Activated T-cell treated with anti-CD3 and anti-CD28 coated beads, Interleukin-2, amount 50 U/mL, for 72 hours (primary cell): ENCODE results near the gene SARDH. TPM values are rescaled to one million over a fixed set of nuclear protein-coding genes. Genes with fewer than 3 reads are reported as not detected.

Source experiments
- ATAC-seq, 2 donors: fragments of 150-1000 bp; cut with Tn5 transposase; replicated peaks in 1 of 2; 2 replicates each; pipeline ENCODE4 v1.10.0; 2021; ENCODE audit warnings: moderate library complexity in 2 of 2, mild to moderate bottlenecking in 1 of 2
- DNase-seq, 2 donors: peaks; one replicate each; pipeline ENCODE4 v3.0.0; 2021 to 2022; ENCODE audit warnings: mixed read lengths in 1 of 2
- H3K27ac Mint-ChIP-seq: one replicate; pipeline ENCODE4 v1.8.0; 2022; ENCODE audit warnings: mild to moderate bottlenecking, moderate library complexity, mixed read lengths
- H3K27me3 Mint-ChIP-seq: one replicate; pipeline ENCODE4 v1.8.0; 2022; ENCODE audit warnings: low read depth, mixed read lengths
- H3K36me3 Mint-ChIP-seq, 2 donors: one replicate each; pipeline ENCODE4 v1.8.0; 2022; ENCODE audit warnings: mixed read lengths in 2 of 2, mild to moderate bottlenecking in 1 of 2; ENCODE audit not compliant: insufficient read depth in 2 of 2
- H3K4me1 Mint-ChIP-seq: one replicate; pipeline ENCODE4 v1.8.0; 2022; ENCODE audit warnings: low read depth, mixed read lengths
- H3K4me3 Mint-ChIP-seq, 2 donors: one replicate each; pipeline ENCODE4 v1.8.0; 2022; ENCODE audit warnings: mild to moderate bottlenecking in 2 of 2, mixed read lengths in 2 of 2, moderate library complexity in 2 of 2
- H3K9me3 Mint-ChIP-seq, 2 donors: one replicate each; pipeline ENCODE4 v1.8.0; 2022; ENCODE audit warnings: mixed read lengths in 2 of 2
- total RNA-seq, 2 donors: library from RNA; stranded (reverse); gene quantifications; one replicate each; pipeline ENCODE4 v1.2.3, GENCODE V29; 2022

Gene SARDH
- total RNA-seq, 2 donors from 2014 or later: 1.6 to 4.7 TPM

DNA sequence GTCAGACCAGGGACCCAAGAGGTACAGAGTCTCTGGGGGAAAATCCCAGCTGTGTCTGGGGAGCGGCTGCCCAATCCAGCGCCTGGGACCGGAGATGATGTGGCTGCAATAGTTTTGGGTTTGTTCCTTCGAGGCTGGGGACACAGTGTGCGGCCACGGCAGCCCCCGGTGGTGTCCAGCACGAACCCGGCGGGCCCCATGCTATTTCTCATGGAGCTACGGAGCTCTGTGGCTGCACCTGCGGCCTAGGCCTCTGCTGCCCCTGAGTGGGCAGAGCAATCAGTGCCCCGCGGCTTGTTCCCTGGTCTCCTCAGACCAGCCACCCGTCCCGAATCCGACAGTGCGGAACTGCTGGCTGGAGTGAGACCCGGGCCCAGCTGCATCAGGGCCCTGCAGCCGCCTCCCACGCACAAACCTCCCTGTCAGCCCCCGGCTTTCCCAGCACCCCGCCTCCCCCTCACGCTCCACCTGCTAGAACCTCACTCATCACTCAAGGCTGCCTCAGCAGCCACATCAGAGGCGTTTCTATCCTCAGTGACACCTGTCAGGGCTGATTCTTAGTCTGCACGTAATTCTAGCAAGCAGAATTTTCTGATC is 29.0 kb downstream of the SARDH start:
- Mint-ChIP-seq H3K4me1 (peaks cover 28% of the 10 kb centered on the region), H3K9me3 (no peaks in the 10 kb centered on the region), H3K27ac (no peak overlapping the region), H3K4me3 (peak overlapping the region in 1 of 2 donors; percentile 11), H3K36me3 (no peaks in the 10 kb centered on the region), H3K27me3 (no peaks in the 10 kb centered on the region)
- peak; percentile 33 to 58 for DNase-seq
- ATAC-seq: peak; percentile 70 to 84

DNA sequence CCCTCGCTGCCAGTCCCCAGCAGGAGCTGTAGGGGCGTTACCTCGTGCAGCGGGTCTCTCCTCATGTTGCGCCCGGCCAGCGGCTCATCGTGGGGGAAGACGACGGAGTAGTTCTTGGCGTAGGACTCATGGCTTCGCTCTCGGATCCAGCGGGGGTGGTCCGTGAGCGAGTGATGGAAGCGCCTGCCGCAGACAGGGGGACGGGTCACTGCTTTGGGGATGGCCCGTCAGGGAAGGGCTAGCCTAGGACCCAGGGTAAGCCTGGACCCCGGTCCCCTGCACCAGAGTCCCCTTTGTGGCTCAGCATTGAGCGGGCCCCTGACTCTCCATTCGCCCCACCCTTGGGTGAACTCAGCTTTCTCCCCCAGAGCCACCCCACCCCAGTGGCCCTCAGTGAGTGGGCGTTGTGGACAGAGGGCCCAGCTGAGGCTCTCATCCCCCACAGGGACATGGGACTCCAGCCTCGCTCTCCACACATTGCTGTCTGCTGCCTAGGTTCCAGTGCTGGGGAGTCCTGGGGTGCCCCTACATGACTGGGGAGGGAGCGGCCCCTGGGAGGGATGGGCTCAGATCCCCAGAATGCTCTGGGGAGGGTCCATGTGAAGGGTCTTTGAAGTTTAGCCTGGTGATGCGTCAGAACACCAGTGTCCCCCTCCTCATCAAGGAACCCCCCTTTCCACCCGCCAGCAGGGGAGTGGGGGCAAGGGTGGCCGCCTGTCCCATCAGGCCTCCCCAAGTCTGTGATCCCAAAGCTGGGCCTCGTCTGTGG is 29.7 kb downstream of the SARDH start:
- H3K27ac Mint-ChIP-seq: no peak overlapping the region
- H3K4me1 Mint-ChIP-seq: peaks cover 28% of the 10 kb centered on the region
- ATAC-seq (no peak), DNase-seq (no peak)
- no peak overlapping the region for H3K4me3 Mint-ChIP-seq
- no peaks in the 10 kb centered on the region for H3K9me3 Mint-ChIP-seq
- no peaks in the 10 kb centered on the region for H3K36me3 Mint-ChIP-seq
- no peaks in the 10 kb centered on the region for H3K27me3 Mint-ChIP-seq

DNA sequence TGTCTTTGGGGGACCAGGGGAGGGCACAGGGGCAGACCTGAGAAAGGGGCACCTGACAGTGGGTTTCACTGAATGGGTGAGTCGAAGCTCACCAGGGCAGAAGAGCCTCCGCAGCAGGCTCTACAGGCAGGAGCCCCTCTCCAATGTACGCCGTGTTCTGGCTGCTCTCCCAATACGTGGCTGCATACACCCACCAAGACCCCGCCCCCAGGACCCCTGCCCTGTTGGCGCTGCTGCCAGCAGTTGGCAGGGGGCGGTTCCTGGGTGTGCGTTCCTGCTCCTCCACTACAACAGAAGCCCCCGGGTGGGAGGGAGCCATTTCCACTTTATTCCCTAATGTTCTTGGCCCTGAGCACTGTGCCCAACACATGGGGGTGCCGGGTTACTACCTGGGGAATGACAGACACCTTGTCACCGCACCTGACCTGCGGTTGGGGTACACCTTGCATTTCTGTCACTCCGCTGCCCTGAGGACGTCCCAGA is 30.3 kb downstream of the SARDH start:
- Mint-ChIP-seq H3K9me3 (no peaks in the 10 kb centered on the region), H3K36me3 (no peaks in the 10 kb centered on the region), H3K27me3 (no peaks in the 10 kb centered on the region), H3K4me1 (peaks cover 28% of the 10 kb centered on the region), H3K4me3 (no peak overlapping the region), H3K27ac (no peak overlapping the region)
- no peak for ATAC-seq
- no peak for DNase-seq

DNA sequence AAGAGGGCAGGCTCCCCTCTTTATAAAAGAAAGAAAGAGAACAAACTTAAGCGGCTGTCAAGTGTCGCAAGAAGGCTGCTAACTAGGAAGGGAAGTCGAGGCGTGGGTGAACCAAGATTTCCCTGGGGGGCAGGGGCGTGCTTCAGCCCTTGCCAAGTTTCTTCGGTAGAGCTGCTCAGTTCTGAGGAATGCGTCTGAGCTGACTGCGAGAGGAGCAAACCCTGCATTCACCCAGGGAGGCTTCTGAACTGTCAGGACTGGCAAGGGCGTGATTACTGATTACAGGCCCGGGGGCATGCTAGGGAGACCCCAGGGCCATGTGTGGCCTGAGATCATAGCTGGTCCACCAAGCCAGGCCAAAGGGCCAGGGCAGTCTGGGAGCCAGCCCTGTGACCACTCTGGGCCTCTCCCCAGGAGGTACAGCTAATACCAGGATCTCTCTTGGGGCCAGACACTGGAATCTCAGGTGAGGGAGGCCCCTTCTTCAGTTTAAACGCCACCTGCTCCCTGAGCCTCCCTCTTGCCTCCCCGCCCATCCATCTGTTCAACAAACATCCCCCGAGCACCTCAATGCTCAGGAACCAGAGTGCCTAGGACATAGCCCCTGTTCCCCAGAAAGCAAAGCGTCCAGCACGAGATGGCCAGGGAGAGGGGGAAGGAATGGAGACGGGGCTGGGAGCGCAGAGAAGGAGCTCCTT is 30.9 kb downstream of the SARDH start:
- H3K9me3 Mint-ChIP-seq: no peaks in the 10 kb centered on the region
- peaks cover 33% of the 10 kb centered on the region for H3K4me1 Mint-ChIP-seq
- no peaks in the 10 kb centered on the region for H3K27me3 Mint-ChIP-seq
- ATAC-seq: no peak
- no peak for DNase-seq
- no peaks in the 10 kb centered on the region for H3K36me3 Mint-ChIP-seq
- no peak overlapping the region for H3K27ac Mint-ChIP-seq
- H3K4me3 Mint-ChIP-seq: no peak overlapping the region

DNA sequence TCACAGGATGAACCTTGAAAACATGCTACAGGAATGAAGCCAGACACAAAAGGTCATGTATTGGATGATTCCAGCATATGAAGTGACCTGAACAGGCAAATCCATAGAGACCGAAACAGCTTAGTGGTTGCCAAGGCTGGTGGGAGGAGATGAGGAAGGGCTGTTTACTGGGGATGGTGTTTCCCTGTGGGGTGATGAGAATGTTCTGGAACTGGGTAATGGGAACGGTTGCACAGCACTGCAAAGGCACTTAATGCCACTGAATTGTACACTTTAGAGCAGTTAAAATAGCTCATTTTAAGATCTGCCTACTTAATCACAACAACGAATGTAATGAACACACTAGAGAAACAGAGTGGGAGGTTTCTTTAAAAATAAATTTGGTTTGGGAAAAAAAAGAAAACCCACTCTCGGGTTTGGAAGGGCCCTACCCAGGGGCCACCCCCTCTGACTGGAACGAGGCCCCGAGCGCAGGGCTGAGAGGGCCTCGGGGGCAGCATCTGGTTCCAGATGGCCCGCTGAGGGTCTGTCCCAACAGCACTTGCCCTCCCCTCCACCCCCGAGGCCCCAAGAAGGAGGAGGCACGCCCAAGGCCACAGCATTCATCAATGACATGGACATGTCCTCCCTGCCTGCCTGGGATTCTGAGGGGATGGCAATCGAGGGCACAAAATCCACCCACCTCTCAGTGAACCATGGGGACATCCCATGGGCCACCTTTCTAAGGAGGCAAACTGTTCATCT is 31.7 kb downstream of the SARDH start:
- ATAC-seq: no peak
- no peak overlapping the region for H3K27ac Mint-ChIP-seq
- no peak for DNase-seq
- no peaks in the 10 kb centered on the region for H3K27me3 Mint-ChIP-seq
- no peaks in the 10 kb centered on the region for H3K9me3 Mint-ChIP-seq
- no peak overlapping the region for H3K4me3 Mint-ChIP-seq
- H3K36me3 Mint-ChIP-seq: no peaks in the 10 kb centered on the region
- peaks cover 39% of the 10 kb centered on the region for H3K4me1 Mint-ChIP-seq

DNA sequence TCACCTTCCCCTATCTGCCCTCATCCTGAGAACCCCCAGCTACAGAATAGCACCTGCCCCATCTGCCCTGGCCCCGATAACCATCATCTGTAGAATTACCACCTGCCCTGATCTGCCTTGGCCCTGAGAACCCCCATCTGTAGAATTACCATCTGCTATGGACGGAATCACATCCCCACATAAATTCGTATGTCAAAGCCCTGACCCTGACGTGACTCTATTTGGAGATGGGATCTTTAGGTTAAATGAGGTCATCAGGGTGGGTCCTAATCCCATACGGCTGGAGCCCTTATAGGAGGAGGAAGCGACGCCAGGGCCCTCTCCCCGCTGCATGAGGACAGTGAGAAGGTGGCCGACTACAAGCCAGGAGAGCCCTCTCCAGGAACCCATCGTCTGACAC is 32.6 kb downstream of the SARDH start:
- H3K4me3 Mint-ChIP-seq: no peak overlapping the region
- H3K27ac Mint-ChIP-seq: no peak overlapping the region
- no peaks in the 10 kb centered on the region for H3K9me3 Mint-ChIP-seq
- DNase-seq (no peak), ATAC-seq (no peak)
- H3K36me3 Mint-ChIP-seq: no peaks in the 10 kb centered on the region
- H3K27me3 Mint-ChIP-seq: no peaks in the 10 kb centered on the region
- peaks cover 48% of the 10 kb centered on the region for H3K4me1 Mint-ChIP-seq

DNA sequence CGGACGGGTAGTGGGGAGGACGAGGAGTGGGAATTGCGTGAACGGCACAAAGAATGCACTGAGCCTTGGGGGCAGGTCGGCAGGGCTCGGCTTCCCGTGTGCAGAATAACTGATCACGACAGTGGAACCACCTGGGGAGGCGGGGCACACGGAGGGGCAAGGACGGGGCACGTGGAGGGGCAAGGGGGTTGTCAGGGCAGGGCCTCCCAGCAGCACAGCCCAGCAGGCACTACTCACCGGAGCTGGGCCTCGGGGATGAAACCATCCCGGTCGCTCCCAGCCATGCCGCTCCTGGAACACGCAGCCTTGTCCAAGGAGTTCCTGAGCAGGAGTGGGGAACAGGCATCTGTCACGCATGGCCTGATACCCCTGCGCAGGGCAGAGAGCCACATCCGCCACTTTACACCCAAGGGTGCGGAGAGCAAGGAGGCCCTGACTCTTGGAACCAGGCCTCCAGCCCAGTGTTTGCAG is 33.4 kb downstream of the SARDH start:
- no peak overlapping the region for H3K27ac Mint-ChIP-seq

DNA sequence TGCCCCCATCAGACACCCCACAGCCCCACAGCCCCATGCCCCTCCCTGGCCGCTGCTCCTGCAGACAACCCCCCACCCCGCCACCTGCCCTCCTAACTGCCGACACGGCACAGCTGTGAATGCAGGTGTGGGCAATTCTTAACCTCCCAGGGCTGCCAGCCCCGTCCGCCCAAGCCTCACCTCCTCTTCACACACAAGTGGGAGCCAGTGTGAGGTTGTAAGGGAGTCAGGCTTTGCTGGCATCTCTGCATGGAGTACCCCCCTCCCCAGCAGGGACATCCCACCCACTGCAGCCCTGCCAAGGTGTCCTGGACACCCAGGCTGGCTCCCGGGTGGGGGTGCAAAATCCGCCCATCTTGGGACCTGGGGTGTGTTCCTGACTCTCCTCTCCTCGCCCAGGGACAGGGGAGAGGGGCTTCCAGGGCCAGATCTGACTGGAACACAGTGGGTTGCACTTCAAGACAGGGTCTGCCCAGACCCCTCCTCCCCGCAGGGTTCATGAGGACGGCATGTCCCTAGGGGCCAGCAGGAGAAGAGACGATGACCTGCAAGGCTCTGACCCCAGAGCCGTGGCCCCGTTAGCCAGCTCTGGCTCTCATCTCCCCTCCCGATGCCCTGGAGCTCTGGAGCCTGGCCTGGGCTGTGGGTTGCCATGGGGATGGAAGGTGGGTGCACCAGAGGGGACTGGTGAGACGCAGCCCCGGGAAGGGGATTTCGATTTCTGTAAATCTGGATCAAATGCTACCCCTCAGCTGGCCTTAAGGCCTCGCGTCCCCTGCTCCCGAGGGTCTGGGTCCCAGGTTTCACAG is 34.4 kb downstream of the SARDH start:
- ATAC-seq: no peak
- H3K36me3 Mint-ChIP-seq: no peaks in the 10 kb centered on the region
- peaks cover 45% of the 10 kb centered on the region for H3K4me1 Mint-ChIP-seq
- H3K27me3 Mint-ChIP-seq: no peaks in the 10 kb centered on the region
- H3K9me3 Mint-ChIP-seq: no peaks in the 10 kb centered on the region
- H3K27ac Mint-ChIP-seq: no peak overlapping the region
- no peak for DNase-seq
- H3K4me3 Mint-ChIP-seq: peak overlapping the region in 1 of 2 donors; percentile 89

More for the DNA sequence above, 33.4 kb downstream of the SARDH start:
- DNase-seq (no peak), ATAC-seq (no peak)
- no peaks in the 10 kb centered on the region for H3K36me3 Mint-ChIP-seq
- peaks cover 52% of the 10 kb centered on the region for H3K4me1 Mint-ChIP-seq
- no peaks in the 10 kb centered on the region for H3K27me3 Mint-ChIP-seq
- H3K4me3 Mint-ChIP-seq: no peak overlapping the region
- H3K9me3 Mint-ChIP-seq: no peaks in the 10 kb centered on the region

DNA sequence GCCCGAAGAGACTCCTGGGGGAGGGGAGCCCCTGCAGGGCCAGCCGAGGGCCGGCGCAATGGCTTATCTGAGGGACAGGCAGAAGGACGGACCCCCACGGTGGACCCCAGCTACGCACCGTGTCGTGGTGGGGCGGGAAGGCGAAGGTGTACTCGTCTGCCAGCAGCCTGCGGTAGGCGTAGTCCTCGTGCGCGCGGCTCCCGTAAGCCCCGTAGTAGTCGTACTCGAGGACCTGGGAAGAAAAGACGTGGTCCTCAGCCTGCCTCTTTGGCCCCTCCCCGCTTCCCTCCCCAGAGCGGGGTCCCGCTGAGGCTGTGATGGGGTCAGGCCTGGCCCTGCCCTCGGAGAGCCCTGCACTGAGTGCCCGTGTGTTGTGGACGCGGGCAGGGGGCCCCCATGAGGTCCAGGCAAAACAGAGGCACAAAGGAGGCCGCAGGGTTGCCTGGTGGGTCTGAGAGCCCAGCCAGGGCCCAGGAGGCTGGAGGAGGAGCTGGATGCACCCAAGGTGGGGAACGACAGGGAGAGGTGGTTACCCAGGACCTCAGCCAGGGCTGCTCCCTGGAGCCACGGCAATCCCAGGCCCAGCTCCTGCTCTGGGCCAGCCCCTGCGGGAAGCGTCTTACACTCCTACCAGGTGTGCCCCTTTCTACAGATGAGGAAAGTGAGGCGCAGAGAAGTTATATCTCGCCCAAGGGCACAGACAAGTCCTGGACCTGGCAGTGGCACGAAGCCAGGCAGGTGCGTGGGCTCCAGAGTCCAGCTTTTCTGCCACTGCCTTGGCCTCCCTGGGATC is 35.2 kb downstream of the SARDH start:
- Mint-ChIP-seq H3K4me1 (peaks cover 49% of the 10 kb centered on the region), H3K27me3 (no peaks in the 10 kb centered on the region), H3K4me3 (peak overlapping the region; percentile 89 to 90), H3K27ac (peak overlapping the region; percentile 79), H3K36me3 (peaks cover 0 to 2% of the 10 kb centered on the region in 2 donors), H3K9me3 (no peaks in the 10 kb centered on the region)
- peak; percentile 26 to 30 for ATAC-seq
- DNase-seq: peak; percentile 25 to 33

DNA sequence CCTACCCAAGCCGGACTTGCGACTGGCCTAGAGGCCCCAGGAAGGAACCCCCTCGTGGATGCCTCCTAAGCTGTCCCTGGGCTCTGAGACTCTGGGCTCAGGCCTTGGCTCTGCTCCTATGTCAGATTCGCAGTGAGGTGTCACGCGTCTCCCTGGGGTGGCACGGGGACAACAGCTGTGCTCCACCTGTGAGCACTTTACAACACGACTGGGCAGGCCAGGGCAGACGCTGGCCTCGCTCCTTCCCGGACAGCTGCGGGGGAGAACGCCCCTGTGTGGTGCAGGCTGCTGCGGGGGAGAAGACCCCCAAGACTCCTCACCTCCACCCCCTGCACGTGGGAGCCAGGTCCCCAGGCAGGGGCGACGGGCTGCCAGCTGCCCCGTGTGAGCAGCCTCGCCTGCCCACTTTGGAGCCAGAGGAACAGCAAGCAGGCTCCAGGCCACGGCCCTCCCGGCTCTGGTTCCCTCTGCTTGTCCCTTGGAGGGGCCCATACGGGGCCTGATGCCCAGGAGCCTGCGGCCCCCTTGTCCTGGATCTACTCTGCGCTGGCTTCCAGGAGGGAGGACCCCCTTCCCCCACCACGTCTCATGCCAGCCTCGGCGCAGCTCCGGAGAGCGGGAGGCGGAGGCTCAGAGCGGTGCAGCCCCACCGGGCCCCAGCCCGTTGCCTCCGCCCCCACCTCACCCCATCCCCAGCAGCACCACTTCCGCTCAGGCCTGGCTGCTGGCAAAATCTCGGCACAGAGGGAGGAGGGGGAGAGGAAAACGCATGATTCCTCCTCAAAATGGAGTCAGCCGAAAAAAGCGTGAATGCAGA is 36.0 kb downstream of the SARDH start:
- Mint-ChIP-seq H3K9me3 (no peaks in the 10 kb centered on the region), H3K27me3 (no peaks in the 10 kb centered on the region), H3K36me3 (peaks cover 0 to 2% of the 10 kb centered on the region in 2 donors), H3K4me1 (peaks cover 51% of the 10 kb centered on the region), H3K4me3 (peak overlapping the region; percentile 89 to 90), H3K27ac (peak overlapping the region; percentile 79)
- ATAC-seq: peak; percentile 88 to 90
- DNase-seq: peak; percentile 73 to 76
